H1 (cell line): ENCODE data around the gene CACNA1A. TPM values are rescaled to one million over a fixed set of nuclear protein-coding genes. Genes with fewer than 3 reads are reported as not detected.

ENCODE experiments used
- KDM4A ChIP-seq: IDR thresholded peaks from one replicate; pipeline ENCODE4 v1.7.1; 2012; ENCODE audit warnings: low read depth, mild to moderate bottlenecking, moderate library complexity, low read length, inconsistent platforms; ENCODE audit not compliant: severe bottlenecking
- RBBP5 ChIP-seq: IDR thresholded peaks from 2 replicates; pipeline ENCODE4 v1.7.1; 2012; ENCODE audit warnings: low read depth, mild to moderate bottlenecking, inconsistent platforms, low read length, moderate library complexity, borderline replicate concordance
- RFX5 ChIP-seq: IDR thresholded peaks from 2 replicates; pipeline ENCODE4 v1.6.1; 2011; ENCODE audit warnings: low read depth, low read length, improper control_type of control experiment, borderline replicate concordance
- TAF1 ChIP-seq: IDR thresholded peaks from 2 replicates; pipeline ENCODE4 v1.6.1; 2011; ENCODE audit warnings: mild to moderate bottlenecking, low read depth, low read length
- polyA plus RNA-seq, 7 experiments: library from polyadenylated mRNA; depleted of rRNA in 3 of 7; stranded (reverse) in 5 of 7; unstranded in 2 of 7; fragments of >200 nt in 5 of 7; fragments of 200-250 nt in 2 of 7; gene quantifications; 1 replicate in 5 of 7; 2 replicates in 1 of 7; 4 replicates in 1 of 7; pipeline versions ENCODE4 v1.2.1 to v1.2.3, GENCODE V29; 2011 to 2013; ENCODE audit warnings: missing spikeins in 2 of 7, mixed read lengths in 2 of 7
- total RNA-seq: library from RNA; stranded (reverse); fragmentation: NEBNext Ultra II Directional; extraction: Animal tissue kit (Norgen Biotek cat#: 25700); gene quantifications from 2 replicates; pipeline ENCODE4 v1.2.1, GENCODE V29; 2021
- TF ChIP-seq, protein P1 (sequence below): fragments of 300-600 bp; sonication (generic); IDR thresholded peaks from 2 replicates; pipeline ENCODE4 v1.7.1; 2012; ENCODE audit warnings: low read length, moderate library complexity, mild to moderate bottlenecking, inconsistent platforms; ENCODE audit not compliant: insufficient replicate concordance
- TF ChIP-seq, protein P2 (sequence below): IDR thresholded peaks from 2 replicates; pipeline ENCODE4 v1.6.1; 2011; ENCODE audit warnings: low read depth, mild to moderate bottlenecking, low read length; ENCODE audit not compliant: insufficient read depth
- TF ChIP-seq, protein P3 (sequence below): IDR thresholded peaks from 2 replicates; pipeline ENCODE4 v1.6.1; 2012; ENCODE audit warnings: low read length, inconsistent platforms
- TF ChIP-seq, protein P4 (sequence below): IDR thresholded peaks from 2 replicates; pipeline ENCODE4 v1.6.1; 2011; ENCODE audit warnings: low read length, improper control_type of control experiment

Gene CACNA1A
- total and polyA plus RNA-seq, 2 of the 8 experiments (the other 6 are each of a cell fraction or from before 2014, with no cell fraction given): 10.7 to 25.3 TPM

DNA sequence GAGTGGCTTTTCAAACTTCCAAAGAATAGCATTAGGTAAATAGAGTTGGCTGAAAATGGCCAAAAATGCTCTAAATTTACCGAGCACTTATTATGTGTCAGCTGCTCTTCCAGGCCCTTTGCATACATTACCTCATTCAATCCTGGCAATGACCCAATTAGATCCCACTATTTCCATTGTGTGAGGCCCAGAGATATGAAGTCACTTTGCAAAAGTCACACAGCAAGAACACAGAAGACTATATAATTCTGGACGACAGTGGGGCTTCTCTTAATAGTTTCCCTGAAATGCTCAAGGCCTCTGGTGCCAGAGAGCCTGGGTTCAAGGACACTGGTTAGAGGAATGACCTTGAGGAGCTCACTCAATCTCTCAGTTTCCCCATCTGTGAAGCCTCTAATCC is 209.3 kb downstream of the CACNA1A start (continued):
- TF ChIP-seq, protein P1, sequence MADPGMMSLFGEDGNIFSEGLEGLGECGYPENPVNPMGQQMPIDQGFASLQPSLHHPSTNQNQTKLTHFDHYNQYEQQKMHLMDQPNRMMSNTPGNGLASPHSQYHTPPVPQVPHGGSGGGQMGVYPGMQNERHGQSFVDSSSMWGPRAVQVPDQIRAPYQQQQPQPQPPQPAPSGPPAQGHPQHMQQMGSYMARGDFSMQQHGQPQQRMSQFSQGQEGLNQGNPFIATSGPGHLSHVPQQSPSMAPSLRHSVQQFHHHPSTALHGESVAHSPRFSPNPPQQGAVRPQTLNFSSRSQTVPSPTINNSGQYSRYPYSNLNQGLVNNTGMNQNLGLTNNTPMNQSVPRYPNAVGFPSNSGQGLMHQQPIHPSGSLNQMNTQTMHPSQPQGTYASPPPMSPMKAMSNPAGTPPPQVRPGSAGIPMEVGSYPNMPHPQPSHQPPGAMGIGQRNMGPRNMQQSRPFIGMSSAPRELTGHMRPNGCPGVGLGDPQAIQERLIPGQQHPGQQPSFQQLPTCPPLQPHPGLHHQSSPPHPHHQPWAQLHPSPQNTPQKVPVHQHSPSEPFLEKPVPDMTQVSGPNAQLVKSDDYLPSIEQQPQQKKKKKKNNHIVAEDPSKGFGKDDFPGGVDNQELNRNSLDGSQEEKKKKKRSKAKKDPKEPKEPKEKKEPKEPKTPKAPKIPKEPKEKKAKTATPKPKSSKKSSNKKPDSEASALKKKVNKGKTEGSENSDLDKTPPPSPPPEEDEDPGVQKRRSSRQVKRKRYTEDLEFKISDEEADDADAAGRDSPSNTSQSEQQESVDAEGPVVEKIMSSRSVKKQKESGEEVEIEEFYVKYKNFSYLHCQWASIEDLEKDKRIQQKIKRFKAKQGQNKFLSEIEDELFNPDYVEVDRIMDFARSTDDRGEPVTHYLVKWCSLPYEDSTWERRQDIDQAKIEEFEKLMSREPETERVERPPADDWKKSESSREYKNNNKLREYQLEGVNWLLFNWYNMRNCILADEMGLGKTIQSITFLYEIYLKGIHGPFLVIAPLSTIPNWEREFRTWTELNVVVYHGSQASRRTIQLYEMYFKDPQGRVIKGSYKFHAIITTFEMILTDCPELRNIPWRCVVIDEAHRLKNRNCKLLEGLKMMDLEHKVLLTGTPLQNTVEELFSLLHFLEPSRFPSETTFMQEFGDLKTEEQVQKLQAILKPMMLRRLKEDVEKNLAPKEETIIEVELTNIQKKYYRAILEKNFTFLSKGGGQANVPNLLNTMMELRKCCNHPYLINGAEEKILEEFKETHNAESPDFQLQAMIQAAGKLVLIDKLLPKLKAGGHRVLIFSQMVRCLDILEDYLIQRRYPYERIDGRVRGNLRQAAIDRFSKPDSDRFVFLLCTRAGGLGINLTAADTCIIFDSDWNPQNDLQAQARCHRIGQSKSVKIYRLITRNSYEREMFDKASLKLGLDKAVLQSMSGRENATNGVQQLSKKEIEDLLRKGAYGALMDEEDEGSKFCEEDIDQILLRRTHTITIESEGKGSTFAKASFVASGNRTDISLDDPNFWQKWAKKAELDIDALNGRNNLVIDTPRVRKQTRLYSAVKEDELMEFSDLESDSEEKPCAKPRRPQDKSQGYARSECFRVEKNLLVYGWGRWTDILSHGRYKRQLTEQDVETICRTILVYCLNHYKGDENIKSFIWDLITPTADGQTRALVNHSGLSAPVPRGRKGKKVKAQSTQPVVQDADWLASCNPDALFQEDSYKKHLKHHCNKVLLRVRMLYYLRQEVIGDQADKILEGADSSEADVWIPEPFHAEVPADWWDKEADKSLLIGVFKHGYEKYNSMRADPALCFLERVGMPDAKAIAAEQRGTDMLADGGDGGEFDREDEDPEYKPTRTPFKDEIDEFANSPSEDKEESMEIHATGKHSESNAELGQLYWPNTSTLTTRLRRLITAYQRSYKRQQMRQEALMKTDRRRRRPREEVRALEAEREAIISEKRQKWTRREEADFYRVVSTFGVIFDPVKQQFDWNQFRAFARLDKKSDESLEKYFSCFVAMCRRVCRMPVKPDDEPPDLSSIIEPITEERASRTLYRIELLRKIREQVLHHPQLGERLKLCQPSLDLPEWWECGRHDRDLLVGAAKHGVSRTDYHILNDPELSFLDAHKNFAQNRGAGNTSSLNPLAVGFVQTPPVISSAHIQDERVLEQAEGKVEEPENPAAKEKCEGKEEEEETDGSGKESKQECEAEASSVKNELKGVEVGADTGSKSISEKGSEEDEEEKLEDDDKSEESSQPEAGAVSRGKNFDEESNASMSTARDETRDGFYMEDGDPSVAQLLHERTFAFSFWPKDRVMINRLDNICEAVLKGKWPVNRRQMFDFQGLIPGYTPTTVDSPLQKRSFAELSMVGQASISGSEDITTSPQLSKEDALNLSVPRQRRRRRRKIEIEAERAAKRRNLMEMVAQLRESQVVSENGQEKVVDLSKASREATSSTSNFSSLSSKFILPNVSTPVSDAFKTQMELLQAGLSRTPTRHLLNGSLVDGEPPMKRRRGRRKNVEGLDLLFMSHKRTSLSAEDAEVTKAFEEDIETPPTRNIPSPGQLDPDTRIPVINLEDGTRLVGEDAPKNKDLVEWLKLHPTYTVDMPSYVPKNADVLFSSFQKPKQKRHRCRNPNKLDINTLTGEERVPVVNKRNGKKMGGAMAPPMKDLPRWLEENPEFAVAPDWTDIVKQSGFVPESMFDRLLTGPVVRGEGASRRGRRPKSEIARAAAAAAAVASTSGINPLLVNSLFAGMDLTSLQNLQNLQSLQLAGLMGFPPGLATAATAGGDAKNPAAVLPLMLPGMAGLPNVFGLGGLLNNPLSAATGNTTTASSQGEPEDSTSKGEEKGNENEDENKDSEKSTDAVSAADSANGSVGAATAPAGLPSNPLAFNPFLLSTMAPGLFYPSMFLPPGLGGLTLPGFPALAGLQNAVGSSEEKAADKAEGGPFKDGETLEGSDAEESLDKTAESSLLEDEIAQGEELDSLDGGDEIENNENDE: no peak
- TF ChIP-seq, protein P2, sequence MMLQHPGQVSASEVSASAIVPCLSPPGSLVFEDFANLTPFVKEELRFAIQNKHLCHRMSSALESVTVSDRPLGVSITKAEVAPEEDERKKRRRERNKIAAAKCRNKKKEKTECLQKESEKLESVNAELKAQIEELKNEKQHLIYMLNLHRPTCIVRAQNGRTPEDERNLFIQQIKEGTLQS: no peak
- TF ChIP-seq, protein P3, sequence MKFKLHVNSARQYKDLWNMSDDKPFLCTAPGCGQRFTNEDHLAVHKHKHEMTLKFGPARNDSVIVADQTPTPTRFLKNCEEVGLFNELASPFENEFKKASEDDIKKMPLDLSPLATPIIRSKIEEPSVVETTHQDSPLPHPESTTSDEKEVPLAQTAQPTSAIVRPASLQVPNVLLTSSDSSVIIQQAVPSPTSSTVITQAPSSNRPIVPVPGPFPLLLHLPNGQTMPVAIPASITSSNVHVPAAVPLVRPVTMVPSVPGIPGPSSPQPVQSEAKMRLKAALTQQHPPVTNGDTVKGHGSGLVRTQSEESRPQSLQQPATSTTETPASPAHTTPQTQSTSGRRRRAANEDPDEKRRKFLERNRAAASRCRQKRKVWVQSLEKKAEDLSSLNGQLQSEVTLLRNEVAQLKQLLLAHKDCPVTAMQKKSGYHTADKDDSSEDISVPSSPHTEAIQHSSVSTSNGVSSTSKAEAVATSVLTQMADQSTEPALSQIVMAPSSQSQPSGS: no peak
- TF ChIP-seq, protein P4, sequence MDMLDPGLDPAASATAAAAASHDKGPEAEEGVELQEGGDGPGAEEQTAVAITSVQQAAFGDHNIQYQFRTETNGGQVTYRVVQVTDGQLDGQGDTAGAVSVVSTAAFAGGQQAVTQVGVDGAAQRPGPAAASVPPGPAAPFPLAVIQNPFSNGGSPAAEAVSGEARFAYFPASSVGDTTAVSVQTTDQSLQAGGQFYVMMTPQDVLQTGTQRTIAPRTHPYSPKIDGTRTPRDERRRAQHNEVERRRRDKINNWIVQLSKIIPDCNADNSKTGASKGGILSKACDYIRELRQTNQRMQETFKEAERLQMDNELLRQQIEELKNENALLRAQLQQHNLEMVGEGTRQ: no peak
- TF ChIP-seq KDM4A: no peak
- no peak for TF ChIP-seq RBBP5
- no peak for TF ChIP-seq TAF1
- no peak for TF ChIP-seq RFX5
